ENCODE results near the gene NPAS1.

DNA sequence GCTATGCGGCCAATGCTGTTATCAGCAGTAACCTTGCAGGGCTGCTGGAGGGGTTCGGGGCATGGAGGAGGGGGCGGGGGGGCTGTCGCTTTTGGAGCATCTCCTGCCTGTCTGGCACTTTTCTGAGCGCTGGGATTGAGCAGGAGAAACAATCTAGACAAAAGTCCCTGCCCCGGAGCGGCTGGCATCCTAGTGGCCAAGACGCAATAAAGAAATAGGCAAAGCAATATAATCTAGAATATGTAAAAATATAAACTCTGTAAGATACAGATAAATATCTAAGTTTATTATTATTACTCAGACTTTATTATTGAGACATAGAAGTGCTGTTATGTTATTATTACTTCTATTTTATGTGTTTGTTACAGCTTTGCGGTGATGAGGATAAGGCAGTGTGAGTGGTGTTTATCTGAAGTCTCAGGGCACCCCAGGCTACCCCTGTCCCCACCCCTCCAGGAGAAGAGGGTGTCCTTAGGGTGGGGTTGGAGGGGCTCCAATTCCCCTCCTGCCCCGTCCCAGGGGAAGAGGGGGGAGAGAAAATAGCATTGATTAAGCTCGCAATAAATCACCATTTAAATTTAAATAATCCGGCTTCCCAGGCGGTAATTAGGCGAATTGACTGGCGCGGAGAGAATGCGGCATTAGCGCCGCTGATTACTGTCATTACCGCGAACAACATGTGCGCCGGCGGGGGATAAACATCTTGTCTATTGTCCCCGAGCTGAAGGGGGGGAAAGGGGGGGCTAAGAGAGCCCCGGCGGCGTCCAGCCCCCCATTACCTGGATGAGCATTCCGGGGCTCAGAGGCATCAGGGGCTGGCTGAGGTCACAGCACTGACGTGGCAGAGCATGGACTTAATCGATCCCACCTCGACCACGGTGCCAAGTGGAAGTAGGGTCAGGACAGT is 3.2 kb downstream of the NPAS1 start:
- TF ChIP-seq GATA2 (IDR thresholded peaks at IDR 0.05; ENCODE audit: low read depth, low read length) (no peak), GATA3 (IDR thresholded peaks at IDR 0.05; ENCODE audit: low read depth, low read length) (no peak)

Data from SH-SY5Y (cell line).